HCT116 (cell line): ENCODE results near the gene PCDHAC2. TPM values are rescaled to one million over a fixed set of nuclear protein-coding genes. Genes with fewer than 3 reads are reported as not detected.

Source experiments
- CEBPB ChIP-seq: IDR thresholded peaks from 2 replicates; pipeline ENCODE4 v1.6.1; 2012; ENCODE audit warnings: low read depth
- EZH2 ChIP-seq: fragments of 200-600 bp; sonication (generic); IDR thresholded peaks from 2 replicates; pipeline ENCODE4 v1.6.1; 2017; ENCODE audit warnings: antibody characterized with exemption, mixed run types
- FOSL1 ChIP-seq: IDR thresholded peaks from 2 replicates; pipeline ENCODE4 v1.6.1; 2012; ENCODE audit warnings: low read depth
- POLR2AphosphoS5 ChIP-seq: IDR thresholded peaks from 2 replicates; pipeline ENCODE4 v1.6.1; 2011; ENCODE audit warnings: mild to moderate bottlenecking, low read depth, low read length, moderate library complexity
- ZBTB33 ChIP-seq: IDR thresholded peaks from 2 replicates; pipeline ENCODE4 v1.6.1; 2011; ENCODE audit warnings: mild to moderate bottlenecking, low read length, moderate library complexity; ENCODE audit not compliant: insufficient replicate concordance; ENCODE audit errors: extremely low read depth
- ZFX ChIP-seq: fragments of 450-650 bp; IDR thresholded peaks from 2 replicates; pipeline ENCODE4 v1.6.1; 2017
- total RNA-seq: library from RNA; stranded (reverse); gene quantifications from one replicate; pipeline ENCODE4 v1.2.1, GENCODE V29; 2021; ENCODE audit not compliant: unreplicated experiment
- TF ChIP-seq, protein P1 (sequence below): IDR thresholded peaks from 2 replicates; pipeline ENCODE4 v1.6.1; 2012; ENCODE audit warnings: low read depth

The PCDHAC2 gene
- total RNA-seq, 1 experiment from 2014 or later = 3.2 TPM

DNA sequence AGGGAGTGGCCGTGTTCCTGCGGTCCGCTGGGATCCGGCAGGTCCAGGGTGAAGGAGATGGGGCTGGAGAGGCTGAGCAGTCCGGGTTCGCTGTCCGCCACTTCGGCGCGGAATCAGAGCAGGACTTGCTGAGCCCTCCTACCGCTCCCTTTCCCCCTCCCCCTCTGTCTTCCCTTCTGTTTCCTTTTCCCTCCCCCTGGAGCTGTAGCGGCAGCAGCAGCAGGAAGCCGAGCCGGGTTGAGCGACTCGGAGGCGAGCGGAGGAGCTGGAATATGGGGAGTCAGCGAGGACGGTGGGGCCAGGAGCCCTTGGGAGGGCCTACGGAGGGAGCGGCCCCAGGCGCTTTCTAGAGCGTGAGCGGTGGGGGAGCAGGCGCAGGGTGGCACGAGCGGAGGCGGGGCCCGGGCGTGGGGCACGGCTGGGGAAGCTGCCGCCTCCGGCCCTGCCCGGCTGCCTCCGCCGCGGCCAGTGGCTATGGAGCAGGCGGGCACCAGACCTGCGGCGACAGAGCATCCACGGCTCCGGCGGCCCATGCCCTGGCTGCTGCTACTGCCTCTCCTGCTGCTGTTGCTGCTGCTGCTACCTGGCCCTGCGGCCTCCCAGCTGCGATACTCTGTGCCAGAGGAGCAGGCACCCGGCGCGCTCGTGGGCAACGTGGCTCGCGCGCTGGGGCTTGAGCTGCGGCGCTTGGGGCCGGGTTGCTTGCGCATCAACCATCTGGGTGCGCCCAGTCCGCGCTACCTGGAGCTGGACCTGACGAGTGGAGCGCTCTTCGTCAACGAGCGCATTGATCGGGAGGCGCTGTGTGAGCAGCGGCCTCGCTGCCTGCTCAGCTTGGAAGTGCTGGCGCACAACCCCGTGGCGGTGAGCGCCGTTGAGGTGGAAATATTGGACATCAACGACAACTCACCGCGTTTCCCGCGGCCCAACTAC is at the start of gene PCDHAC2 (continued):
- TF ChIP-seq, protein P1, sequence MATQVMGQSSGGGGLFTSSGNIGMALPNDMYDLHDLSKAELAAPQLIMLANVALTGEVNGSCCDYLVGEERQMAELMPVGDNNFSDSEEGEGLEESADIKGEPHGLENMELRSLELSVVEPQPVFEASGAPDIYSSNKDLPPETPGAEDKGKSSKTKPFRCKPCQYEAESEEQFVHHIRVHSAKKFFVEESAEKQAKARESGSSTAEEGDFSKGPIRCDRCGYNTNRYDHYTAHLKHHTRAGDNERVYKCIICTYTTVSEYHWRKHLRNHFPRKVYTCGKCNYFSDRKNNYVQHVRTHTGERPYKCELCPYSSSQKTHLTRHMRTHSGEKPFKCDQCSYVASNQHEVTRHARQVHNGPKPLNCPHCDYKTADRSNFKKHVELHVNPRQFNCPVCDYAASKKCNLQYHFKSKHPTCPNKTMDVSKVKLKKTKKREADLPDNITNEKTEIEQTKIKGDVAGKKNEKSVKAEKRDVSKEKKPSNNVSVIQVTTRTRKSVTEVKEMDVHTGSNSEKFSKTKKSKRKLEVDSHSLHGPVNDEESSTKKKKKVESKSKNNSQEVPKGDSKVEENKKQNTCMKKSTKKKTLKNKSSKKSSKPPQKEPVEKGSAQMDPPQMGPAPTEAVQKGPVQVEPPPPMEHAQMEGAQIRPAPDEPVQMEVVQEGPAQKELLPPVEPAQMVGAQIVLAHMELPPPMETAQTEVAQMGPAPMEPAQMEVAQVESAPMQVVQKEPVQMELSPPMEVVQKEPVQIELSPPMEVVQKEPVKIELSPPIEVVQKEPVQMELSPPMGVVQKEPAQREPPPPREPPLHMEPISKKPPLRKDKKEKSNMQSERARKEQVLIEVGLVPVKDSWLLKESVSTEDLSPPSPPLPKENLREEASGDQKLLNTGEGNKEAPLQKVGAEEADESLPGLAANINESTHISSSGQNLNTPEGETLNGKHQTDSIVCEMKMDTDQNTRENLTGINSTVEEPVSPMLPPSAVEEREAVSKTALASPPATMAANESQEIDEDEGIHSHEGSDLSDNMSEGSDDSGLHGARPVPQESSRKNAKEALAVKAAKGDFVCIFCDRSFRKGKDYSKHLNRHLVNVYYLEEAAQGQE = no peak
- no peak for TF ChIP-seq ZBTB33
- TF ChIP-seq ZFX = 0 out of 2 replicates have a peak, but pooled peaks have one; percentile 29
- peak; percentile 54 for TF ChIP-seq POLR2AphosphoS5
- TF ChIP-seq EZH2 = no peak
- TF ChIP-seq CEBPB = no peak
- no peak for TF ChIP-seq FOSL1
